GM12878 (cell line): ENCODE measurements around the gene ZNF415. TPM values are rescaled to one million over a fixed set of nuclear protein-coding genes. Genes with fewer than 3 reads are reported as not detected.

Experiments
- ATAC-seq: fragments of 200-7000 bp; cut with Tn5 transposase; 3 replicates; pipeline ENCODE4 v1.9.1; 2020; ENCODE audit warnings: mild to moderate bottlenecking, moderate library complexity
- BruUV-seq: library from RNA; stranded (reverse); fragments of 400-500 nt; replicated peaks from 2 replicates; lab custom pipeline; 2021; lab: Mats Ljungman, UMichigan
- CTCF ChIA-PET: fragments of 300-600 bp; sonication (Branson Sonifier 250); formaldehyde crosslinking; extraction: SDS; loops from one replicate; lab custom pipeline; 2021; ENCODE audit warnings: inconsistent platforms; lab: Yijun Ruan, JAX
- POLR2A ChIA-PET: fragments of 350-600 bp; formaldehyde crosslinking; extraction: SDS; loops from one replicate; lab custom pipeline; 2021; ENCODE audit warnings: inconsistent platforms; lab: Charles Lee
- RAD21 ChIA-PET: fragments of 300-600 bp; sonication (Branson Sonifier 250); formaldehyde crosslinking; loops from one replicate; lab custom pipeline; 2023; ENCODE audit warnings: antibody characterized with exemption; ENCODE audit not compliant: unreplicated experiment; lab: Charles Lee
- SMC1A ChIA-PET: fragments of 300-600 bp; sonication (Branson Sonifier 250); formaldehyde crosslinking; loops from one replicate; lab custom pipeline; 2023; ENCODE audit not compliant: unreplicated experiment, uncharacterized antibody; lab: Charles Lee
- DNase-seq: peaks from one replicate; pipeline ENCODE4 v3.0.0-alpha.2; 2011; ENCODE audit warnings: low read depth, low spot score
- FAIRE-seq: peaks from 3 replicates; lab custom pipeline; 2011; peaks lifted over from hg19 to GRCh38; lab: Jason Lieb, UNC
- H2AFZ ChIP-seq: 2 replicates; pipeline ENCODE4 v1.6.0; 2011; ENCODE audit warnings: low read depth, low read length, control low read depth; ENCODE audit not compliant: control insufficient read depth
- H3K27ac ChIP-seq: 2 replicates; pipeline ENCODE4 v1.5.1; 2011; ENCODE audit warnings: control low read depth; ENCODE audit not compliant: control insufficient read depth, insufficient read depth
- H3K27me3 ChIP-seq, 2 experiments: replicated peaks in 1 of 2; 2 replicates each; pipeline versions ENCODE4 v1.6.0 to v1.6.1; 2011; ENCODE audit warnings: low read length in 1 of 2; ENCODE audit not compliant: control insufficient read depth in 2 of 2, insufficient read depth in 2 of 2
- H3K36me3 ChIP-seq, 2 experiments: 2 replicates each; pipeline ENCODE4 v1.5.1; 2011; ENCODE audit warnings: low read length in 1 of 2; ENCODE audit not compliant: control insufficient read depth in 2 of 2, insufficient read depth in 2 of 2
- H3K4me1 ChIP-seq: 2 replicates; pipeline ENCODE4 v1.6.1; 2011; ENCODE audit warnings: mild to moderate bottlenecking, low read length, moderate library complexity, mixed read lengths; ENCODE audit not compliant: control insufficient read depth, insufficient read depth
- H3K4me2 ChIP-seq: 2 replicates; pipeline ENCODE4 v1.6.0; 2011; ENCODE audit warnings: control low read depth; ENCODE audit not compliant: control insufficient read depth, insufficient read depth
- H3K4me3 ChIP-seq: fragments of 200-600 bp; sonication (generic); 2 replicates; pipeline ENCODE4 v1.5.1; 2016
- H3K79me2 ChIP-seq: 2 replicates; pipeline ENCODE4 v1.6.0; 2011; ENCODE audit warnings: low read length; ENCODE audit not compliant: control insufficient read depth, insufficient read depth
- H3K9ac ChIP-seq: 2 replicates; pipeline ENCODE4 v1.8.0; 2011; ENCODE audit warnings: low read length, control low read depth, mixed read lengths; ENCODE audit not compliant: control insufficient read depth, insufficient read depth
- H3K9me3 ChIP-seq: replicated peaks from 3 replicates; pipeline ENCODE4 v1.5.1; 2011; ENCODE audit warnings: mild to moderate bottlenecking, low read length; ENCODE audit not compliant: control insufficient read depth, insufficient read depth
- H4K20me1 ChIP-seq: 2 replicates; pipeline ENCODE4 v1.6.0; 2011; ENCODE audit not compliant: control insufficient read depth, insufficient read depth
- MTA3 ChIP-seq: IDR thresholded peaks from 2 replicates; pipeline ENCODE4 v1.6.1; 2012; ENCODE audit warnings: low read length, inconsistent platforms, borderline replicate concordance
- POLR2AphosphoS5 ChIP-seq: IDR thresholded peaks from 2 replicates; pipeline ENCODE4 v1.6.1; 2011; ENCODE audit warnings: mild to moderate bottlenecking, low read length, inconsistent platforms
- RBBP5 ChIP-seq: fragments of 200-600 bp; sonication (generic); conservative IDR thresholded peaks from 2 replicates; pipeline ENCODE4 v1.6.1; 2016
- SREBF2 ChIP-seq: IDR thresholded peaks from 2 replicates; pipeline ENCODE4 v1.6.1; 2012; ENCODE audit warnings: mild to moderate bottlenecking, low read length
- STAT3 ChIP-seq: IDR thresholded peaks from 2 replicates; pipeline ENCODE4 v1.6.1; 2011; ENCODE audit warnings: low read depth, low read length, improper control_type of control experiment
- SUZ12 ChIP-seq: fragments of 200-600 bp; sonication (generic); IDR thresholded peaks from one replicate; pipeline ENCODE4 v1.6.1; 2018; ENCODE audit warnings: antibody characterized with exemption, mild to moderate bottlenecking; ENCODE audit not compliant: unreplicated experiment
- TCF3 ChIP-seq: IDR thresholded peaks from 2 replicates; pipeline ENCODE4 v1.6.1; 2012; ENCODE audit warnings: low read depth, mild to moderate bottlenecking, low read length, borderline replicate concordance; ENCODE audit not compliant: insufficient read depth
- TCF7 ChIP-seq: IDR thresholded peaks from 2 replicates; pipeline ENCODE4 v1.6.1; 2014; ENCODE audit warnings: antibody characterized with exemption, borderline replicate concordance
- ZNF622 ChIP-seq: fragments of 450-650 bp; IDR thresholded peaks from 2 replicates; pipeline ENCODE4 v1.6.1; 2017; ENCODE audit warnings: mild to moderate bottlenecking, inconsistent platforms
- WGBS: methylation state at CpG from one replicate; pipeline ENCODE4 v1.1.6; 2016; ENCODE audit warnings: low lambda C conversion rate; ENCODE audit not compliant: insufficient replicate concordance, insufficient coverage; ENCODE audit errors: missing lambda C conversion rate; 5-methylcytosine and 5-hydroxymethylcytosine counted together
- in situ Hi-C: fragments of 300-500 bp; cut with MboI; formaldehyde crosslinking; loops from 9 replicates; pipeline ENCODE4 v1.14.3; 2018; ENCODE audit warnings: mixed read lengths
- intact Hi-C: fragments of 100-400 bp; cut with micrococcal nuclease; formaldehyde crosslinking; loops from one replicate; pipeline ENCODE4 v1.14.2; 2022; ENCODE audit not compliant: unreplicated experiment
- polyA plus RNA-seq, 11 experiments: library from polyadenylated mRNA; depleted of rRNA in 4 of 11; unstranded in 6 of 11; stranded (reverse) in 5 of 11; fragments of >200 nt; fragmentation: Nextera tagmentation in 4 of 11; fragmentation: Illumina TruSeq in 1 of 11; extraction: Ambion mirVana in 4 of 11; extraction: Trizol in 1 of 11; gene quantifications; 1 replicate in 1 of 11; 2 replicates in 10 of 11; pipeline versions ENCODE4 v1.2.1 to v1.2.3, GENCODE V29; 2011 to 2016; ENCODE audit warnings: inconsistent platforms in 2 of 11, missing spikeins in 2 of 11, low read depth in 1 of 11
- total RNA-seq, 4 experiments: library from RNA; depleted of rRNA in 3 of 4; stranded (reverse); fragments of >200 nt in 3 of 4; fragmentation: Illumina TruSeq in 1 of 4; extraction: Trizol in 1 of 4; gene quantifications; 2 replicates each; pipeline versions ENCODE4 v1.2.1 to v1.2.3, GENCODE V29; 2013 to 2021

Gene ZNF415
- total and polyA plus RNA-seq, 10 of the 15 experiments (the other 5 are each of a cell fraction or from before 2014, with no cell fraction given) = 0.03 to 0.13 (median 0.05) TPM; not detected in 6

- in situ Hi-C loops = no loop called here
- POLR2A ChIA-PET = no interaction called here
Observed at GRCh38 chr19:53123400-53123799, 9.3 kb downstream of the ZNF415 start.

GRCh38 chr19:53112286-53112685 lies 20.4 kb downstream of the ZNF415 start:
- 78% methylated on average over 2 of the region's 2 CpGs for WGBS
- TF ChIP-seq ZNF622 = no peak
- no peak for TF ChIP-seq SREBF2
- no peak for TF ChIP-seq POLR2AphosphoS5
- TF ChIP-seq SUZ12 = no peak
- Histone ChIP-seq H3K9me3 (peaks cover 2% of the 10 kb centered on the region; the same call in 2 of the 3 replicates), H3K27ac (no peak overlapping the region), H3K4me1 (no peaks in the 10 kb centered on the region), H3K27me3 (no peaks in the 10 kb centered on the region), H4K20me1 (no peaks in the 10 kb centered on the region), H3K79me2 (no peaks in the 10 kb centered on the region), H3K4me3 (no peak overlapping the region), H2AFZ (no peak overlapping the region), H3K9ac (no peak overlapping the region), H3K36me3 (no peaks in the 10 kb centered on the region), H3K4me2 (no peak overlapping the region)
- intact Hi-C loops (no loop called here), in situ Hi-C loops (no loop called here)
- ChIA-PET RAD21 (no interaction called here), POLR2A (no interaction called here), CTCF (no interaction called here), SMC1A (no interaction called here)
- no TSS peak for BruUV-seq
- ATAC-seq = no peak
- DNase-seq = no peak
- no peak for FAIRE-seq

More at GRCh38 chr19:53123400-53123799, 9.3 kb downstream of the ZNF415 start:
- H3K27ac ChIP-seq = no peak overlapping the region
- WGBS = 10% methylated on average over 6 of the region's 7 CpGs
- TF ChIP-seq STAT3 = no peak
- TF ChIP-seq TCF7 = no peak
- TF ChIP-seq MTA3 = no peak
- TF ChIP-seq TCF3 = no peak
- no peak for TF ChIP-seq RBBP5
- no peak for DNase-seq
- SMC1A ChIA-PET = no interaction called here
- BruUV-seq = no TSS peak
- H3K27me3 ChIP-seq = no peaks in the 10 kb centered on the region
- FAIRE-seq = no peak
- H3K9me3 ChIP-seq = no peaks in the 10 kb centered on the region; the same call in 2 of the 3 replicates
- ATAC-seq = no peak
- H4K20me1 ChIP-seq = no peaks in the 10 kb centered on the region
- no peak overlapping the region for H3K4me3 ChIP-seq
- H2AFZ ChIP-seq = no peak overlapping the region
- H3K4me2 ChIP-seq = no peak overlapping the region
- no peak overlapping the region for H3K9ac ChIP-seq
- H3K4me1 ChIP-seq = no peaks in the 10 kb centered on the region
- H3K36me3 ChIP-seq = no peaks in the 10 kb centered on the region
- H3K79me2 ChIP-seq = no peaks in the 10 kb centered on the region
- CTCF ChIA-PET = no interaction called here
- intact Hi-C loops = no loop called here
- RAD21 ChIA-PET = no interaction called here
